ENCODE data around the gene MCRIP1. TPM values are rescaled to one million over a fixed set of nuclear protein-coding genes. Genes with fewer than 3 reads are reported as not detected.

Gene MCRIP1
- total and polyA plus RNA-seq, 9 of the 15 experiments (the other 6 are each of a cell fraction or from before 2014, with no cell fraction given), result 0.39 to 35.8 (median 9.7) TPM

- TF ChIP-seq ARHGAP35 (IDR thresholded peaks at IDR 0.05; ENCODE audit: partially characterized antibody) (no peak), HNRNPL (IDR thresholded peaks at IDR 0.05; ENCODE audit: low read depth, low read length) (0 out of 2 replicates have a peak, but pooled peaks have one; percentile 27), TAF9B (IDR thresholded peaks at IDR 0.05; ENCODE audit: partially characterized antibody) (no peak), MCM2 (IDR thresholded peaks at IDR 0.05; ENCODE audit: low read depth) (no peak), CXXC5 (CRISPR knock-in tag; IDR thresholded peaks at IDR 0.05) (peak; percentile 84), TBP (optimal IDR thresholded peaks at IDR 0.05; ENCODE audit: low read depth, low read length) (peak; percentile 43), HIVEP1 (CRISPR knock-in tag; IDR thresholded peaks at IDR 0.05) (peak; percentile 68; the same call in 1 of the 2 replicates), SRF (CRISPR knock-in tag; IDR thresholded peaks at IDR 0.05) (peak in 1 of 2 experiments; percentile 39; a peak in 1 of 4 replicates), ZHX1 (conservative IDR thresholded peaks at IDR 0.05; ENCODE audit: low read length) (no peak), CHD4 (IDR thresholded peaks at IDR 0.05; ENCODE audit: insufficient read depth, insufficient replicate concordance, low read depth, low read length, poor library complexity, severe bottlenecking) (no peak), TEAD1 (CRISPR knock-in tag; IDR thresholded peaks at IDR 0.05) (peak in 1 of 2 experiments; percentile 34; a peak in 1 of 4 replicates), SAFB2 (IDR thresholded peaks at IDR 0.05; ENCODE audit: borderline replicate concordance, low read depth, low read length, severe bottlenecking) (no peak), PBX2 (CRISPR knock-in tag; IDR thresholded peaks at IDR 0.05; ENCODE audit: low read depth) (no peak), PBX2 (tag; conservative IDR thresholded peaks at IDR 0.05; ENCODE audit: low read depth) (no peak), KLF1 (tag; IDR thresholded peaks at IDR 0.05) (no peak), POLR2AphosphoS2 (IDR thresholded peaks at IDR 0.05; ENCODE audit: low read length) (no peak), DPF2 (IDR thresholded peaks at IDR 0.05) (peak; percentile 73), PTRF (tag; IDR thresholded peaks at IDR 0.05) (peak; percentile 69), ZNF280A (IDR thresholded peaks at IDR 0.05; ENCODE audit: low read depth, partially characterized antibody) (no peak), ESRRA (IDR thresholded peaks at IDR 0.05; ENCODE audit: borderline replicate concordance, low read depth) (peak; percentile 98), ZBTB7A (IDR thresholded peaks at IDR 0.05; ENCODE audit: borderline replicate concordance, control insufficient read depth, low read depth, low read length) (no peak)
Observed at GRCh38 chr17:81821603-81822311, 11.3 kb downstream of the MCRIP1 start (continued).

Data from K562 (cell line).